Loucy (cell line): ENCODE results near the gene CYB561A3.

ENCODE experiments used
- H2AFZ ChIP-seq: fragments of 200-600 bp; sonication (generic); 2 replicates; pipeline ENCODE4 v1.6.0; 2016; ENCODE audit warnings: antibody characterized with exemption, mild to moderate bottlenecking, low read length, moderate library complexity
- H3F3A ChIP-seq: fragments of 200-600 bp; 2 replicates; pipeline ENCODE4 v1.6.0; 2016; ENCODE audit warnings: antibody characterized with exemption, low read depth, mild to moderate bottlenecking
- H3K27me3 ChIP-seq: fragments of 200-600 bp; sonication (generic); 2 replicates; pipeline ENCODE4 v1.6.1; 2014; ENCODE audit warnings: low read length, mild to moderate bottlenecking; ENCODE audit not compliant: insufficient read depth, poor library complexity, severe bottlenecking
- H3K36me3 ChIP-seq: fragments of 200-600 bp; sonication (generic); 2 replicates; pipeline ENCODE4 v1.6.1; 2016; ENCODE audit warnings: low read length; ENCODE audit not compliant: insufficient read depth
- H3K4me1 ChIP-seq: fragments of 200-600 bp; sonication (generic); 2 replicates; pipeline ENCODE4 v1.5.1; 2014; ENCODE audit warnings: low read length, mild to moderate bottlenecking; ENCODE audit not compliant: insufficient read depth, poor library complexity, severe bottlenecking
- H3K4me2 ChIP-seq: fragments of 200-600 bp; sonication (generic); 2 replicates; pipeline ENCODE4 v1.6.0; 2014; ENCODE audit warnings: antibody characterized with exemption, low read length, low read depth, mild to moderate bottlenecking; ENCODE audit not compliant: poor library complexity, severe bottlenecking
- H3K4me3 ChIP-seq: fragments of 200-600 bp; sonication (generic); 2 replicates; pipeline ENCODE4 v1.5.1; 2014; ENCODE audit warnings: low read length, mild to moderate bottlenecking, mixed read lengths; ENCODE audit not compliant: poor library complexity, severe bottlenecking
- H3K79me2 ChIP-seq: fragments of 200-600 bp; sonication (generic); 2 replicates; pipeline ENCODE4 v1.6.1; 2014; ENCODE audit warnings: low read length; ENCODE audit not compliant: insufficient read depth
- H3K9ac ChIP-seq: fragments of 200-600 bp; sonication (generic); 2 replicates; pipeline ENCODE4 v1.6.0; 2014; ENCODE audit warnings: mild to moderate bottlenecking, low read depth, low read length, moderate library complexity; ENCODE audit not compliant: poor library complexity, severe bottlenecking
- H3K9me2 ChIP-seq: fragments of 200-600 bp; sonication (generic); replicated peaks from 2 replicates; pipeline ENCODE4 v1.6.1; 2016; ENCODE audit warnings: low read depth, low read length, mixed read lengths
- H3K9me3 ChIP-seq: fragments of 200-600 bp; sonication (generic); 2 replicates; pipeline ENCODE4 v1.6.1; 2014; ENCODE audit warnings: mild to moderate bottlenecking, antibody characterized with exemption, low read length, low read depth; ENCODE audit not compliant: insufficient read depth
- H4K20me1 ChIP-seq: fragments of 200-600 bp; sonication (generic); 2 replicates; pipeline ENCODE4 v1.6.0; 2014; ENCODE audit warnings: antibody characterized with exemption, low read length, mild to moderate bottlenecking; ENCODE audit not compliant: insufficient read depth, poor library complexity, severe bottlenecking
- EZH2phosphoT487 ChIP-seq: fragments of 200-600 bp; IDR thresholded peaks from 2 replicates; pipeline ENCODE4 v1.6.1; 2018; ENCODE audit warnings: antibody characterized with exemption, mild to moderate bottlenecking, moderate library complexity, borderline replicate concordance
- TF ChIP-seq, protein P1 (sequence below): fragments of 200-600 bp; sonication (generic); conservative IDR thresholded peaks from 2 replicates; pipeline ENCODE4 v1.5.1; 2014; ENCODE audit warnings: mild to moderate bottlenecking, antibody characterized with exemption, low read length

The CYB561A3 gene

DNA sequence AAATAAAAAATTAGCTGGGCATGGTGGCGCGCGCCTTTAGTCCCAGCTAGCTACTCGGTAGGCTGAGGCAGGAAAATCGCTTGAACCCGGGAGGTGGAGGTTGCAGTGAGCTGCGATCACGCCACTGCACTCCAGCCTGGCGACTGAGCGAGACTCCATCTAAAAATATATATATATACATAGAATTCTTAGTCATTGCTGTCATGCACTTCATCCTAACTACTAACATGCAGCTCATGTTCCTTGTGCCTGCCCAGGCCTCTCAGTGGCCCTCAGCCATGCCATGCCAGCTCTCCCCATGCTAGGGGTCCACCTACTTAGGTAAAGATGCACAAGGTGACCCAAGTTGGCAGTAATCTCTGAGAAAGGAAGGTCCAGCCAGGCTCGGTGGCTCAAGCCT is 3.1 kb downstream of the CYB561A3 start:
- Histone ChIP-seq H3K27me3 (no peaks in the 10 kb centered on the region), H3K4me3 (no peak overlapping the region), H3K4me1 (peaks cover 21% of the 10 kb centered on the region), H3K36me3 (no peaks in the 10 kb centered on the region), H3K9ac (no peak overlapping the region), H4K20me1 (peaks cover 5% of the 10 kb centered on the region), H3K9me3 (no peaks in the 10 kb centered on the region), H3K4me2 (no peak overlapping the region), H3F3A (no peaks in the 10 kb centered on the region), H3K9me2 (no peaks in the 10 kb centered on the region), H3K79me2 (peaks cover 31% of the 10 kb centered on the region), H2AFZ (no peak overlapping the region)
- TF ChIP-seq EZH2phosphoT487, result no peak
- TF ChIP-seq, protein P1, sequence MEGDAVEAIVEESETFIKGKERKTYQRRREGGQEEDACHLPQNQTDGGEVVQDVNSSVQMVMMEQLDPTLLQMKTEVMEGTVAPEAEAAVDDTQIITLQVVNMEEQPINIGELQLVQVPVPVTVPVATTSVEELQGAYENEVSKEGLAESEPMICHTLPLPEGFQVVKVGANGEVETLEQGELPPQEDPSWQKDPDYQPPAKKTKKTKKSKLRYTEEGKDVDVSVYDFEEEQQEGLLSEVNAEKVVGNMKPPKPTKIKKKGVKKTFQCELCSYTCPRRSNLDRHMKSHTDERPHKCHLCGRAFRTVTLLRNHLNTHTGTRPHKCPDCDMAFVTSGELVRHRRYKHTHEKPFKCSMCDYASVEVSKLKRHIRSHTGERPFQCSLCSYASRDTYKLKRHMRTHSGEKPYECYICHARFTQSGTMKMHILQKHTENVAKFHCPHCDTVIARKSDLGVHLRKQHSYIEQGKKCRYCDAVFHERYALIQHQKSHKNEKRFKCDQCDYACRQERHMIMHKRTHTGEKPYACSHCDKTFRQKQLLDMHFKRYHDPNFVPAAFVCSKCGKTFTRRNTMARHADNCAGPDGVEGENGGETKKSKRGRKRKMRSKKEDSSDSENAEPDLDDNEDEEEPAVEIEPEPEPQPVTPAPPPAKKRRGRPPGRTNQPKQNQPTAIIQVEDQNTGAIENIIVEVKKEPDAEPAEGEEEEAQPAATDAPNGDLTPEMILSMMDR, result no peak

DNA sequence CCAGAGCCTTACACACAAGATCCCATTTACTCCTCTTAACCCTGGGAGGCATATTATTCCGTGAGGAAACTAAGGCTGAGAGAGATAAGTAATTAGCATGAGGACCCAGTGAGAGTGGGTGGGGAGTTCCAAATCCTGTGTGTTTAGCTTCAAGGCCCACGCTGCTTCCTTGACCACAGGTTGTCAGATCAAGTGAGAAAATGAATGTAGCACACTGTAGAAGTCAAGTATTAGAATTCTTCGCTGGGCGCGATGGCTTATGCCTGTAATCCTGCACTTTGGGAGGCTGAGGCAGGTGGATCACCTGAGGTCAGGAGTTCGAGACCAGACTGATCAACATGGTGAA is 3.8 kb downstream of the CYB561A3 start:
- H2AFZ ChIP-seq, result no peak overlapping the region
- no peaks in the 10 kb centered on the region for H3K27me3 ChIP-seq
- H4K20me1 ChIP-seq, result no peaks in the 10 kb centered on the region
- H3K9me3 ChIP-seq, result no peaks in the 10 kb centered on the region
- H3K9me2 ChIP-seq, result no peaks in the 10 kb centered on the region
- H3K79me2 ChIP-seq, result peaks cover 24% of the 10 kb centered on the region
- H3F3A ChIP-seq, result no peaks in the 10 kb centered on the region
- H3K4me1 ChIP-seq, result peaks cover 15% of the 10 kb centered on the region
- TF ChIP-seq, protein P1, result no peak
- no peak for TF ChIP-seq EZH2phosphoT487
- H3K4me3 ChIP-seq, result no peak overlapping the region
- H3K9ac ChIP-seq, result no peak overlapping the region
- H3K36me3 ChIP-seq, result no peaks in the 10 kb centered on the region
- no peak overlapping the region for H3K4me2 ChIP-seq

DNA sequence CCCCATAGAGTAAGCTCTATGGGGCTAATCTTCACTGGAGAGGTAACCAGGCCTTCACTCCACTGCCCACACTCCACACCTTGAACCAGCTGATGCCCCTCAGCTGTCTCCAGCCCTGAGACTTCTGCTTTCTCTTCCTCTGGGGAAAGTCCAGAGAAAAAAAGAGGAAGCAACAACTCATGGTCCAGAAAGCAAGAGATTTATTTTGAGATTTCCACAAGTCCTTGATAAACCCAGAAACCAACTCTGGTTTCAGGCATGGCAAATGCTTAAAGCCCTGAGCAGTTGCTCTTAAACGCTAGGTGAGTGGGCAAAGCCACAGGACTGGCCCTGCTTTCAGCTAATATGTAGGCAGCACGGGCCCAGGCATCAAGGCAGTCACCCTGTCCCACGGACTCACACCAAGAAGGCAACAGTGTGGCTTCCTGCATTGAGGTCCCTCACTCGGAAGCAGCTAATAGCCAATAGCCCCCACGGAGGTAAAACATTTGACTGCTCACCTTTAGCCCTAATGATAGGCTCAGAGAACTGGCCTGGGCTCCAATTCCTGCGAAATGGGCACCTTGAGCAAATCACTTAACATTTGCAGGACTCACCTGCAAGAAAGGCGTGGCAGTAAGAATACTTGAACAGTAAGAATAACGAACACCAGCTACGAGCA is 4.3 kb downstream of the CYB561A3 start:
- Histone ChIP-seq H3K4me3 (no peak overlapping the region), H3K9ac (no peak overlapping the region), H4K20me1 (no peaks in the 10 kb centered on the region), H2AFZ (no peak overlapping the region), H3K4me2 (no peak overlapping the region), H3K36me3 (no peaks in the 10 kb centered on the region), H3K9me3 (no peaks in the 10 kb centered on the region), H3F3A (no peaks in the 10 kb centered on the region), H3K79me2 (peaks cover 19% of the 10 kb centered on the region), H3K27me3 (no peaks in the 10 kb centered on the region), H3K9me2 (no peaks in the 10 kb centered on the region), H3K4me1 (peaks cover 15% of the 10 kb centered on the region)
- no peak for TF ChIP-seq EZH2phosphoT487
- TF ChIP-seq, protein P1, result no peak
